Progenitor cell of endocrine pancreas (in vitro differentiated cells): Measurements from ENCODE around the gene RAB3C. TPM values are rescaled to one million over a fixed set of nuclear protein-coding genes. Genes with fewer than 3 reads are reported as not detected.

Experiments used
- DNase-seq: peaks from one replicate; pipeline ENCODE4 v3.0.0; 2021; ENCODE audit warnings: low spot score; ENCODE audit not compliant: unreplicated experiment
- H3K27ac Mint-ChIP-seq: 2 replicates; pipeline ENCODE4 v1.8.0; 2021; ENCODE audit warnings: mild to moderate bottlenecking, moderate library complexity, mixed read lengths
- H3K27me3 Mint-ChIP-seq: 2 replicates; pipeline ENCODE4 v1.8.0; 2021; ENCODE audit warnings: mixed read lengths
- H3K36me3 Mint-ChIP-seq: 2 replicates; pipeline ENCODE4 v1.8.0; 2022; ENCODE audit warnings: mixed read lengths; ENCODE audit not compliant: insufficient read depth
- H3K4me1 Mint-ChIP-seq: 2 replicates; pipeline ENCODE4 v1.8.0; 2021; ENCODE audit warnings: low read depth, mixed read lengths
- H3K4me3 Mint-ChIP-seq: 2 replicates; pipeline ENCODE4 v1.8.0; 2021; ENCODE audit warnings: low read depth, mild to moderate bottlenecking, moderate library complexity, mixed read lengths
- H3K9me3 Mint-ChIP-seq: 2 replicates; pipeline ENCODE4 v1.8.0; 2021; ENCODE audit warnings: low read depth, mixed read lengths
- total RNA-seq: library from RNA; stranded (reverse); gene quantifications from 2 replicates; pipeline ENCODE4 v1.2.1, GENCODE V29; 2021
- TF ChIP-seq, protein P1 (sequence below): fragments of 200-600 bp; sonication (generic); IDR thresholded peaks from one replicate; pipeline ENCODE4 v1.5.0; 2021; ENCODE audit warnings: antibody characterized with exemption, mild to moderate bottlenecking; ENCODE audit not compliant: unreplicated experiment

RAB3C gene
- total RNA-seq, 1 donor from 2014 or later: 25.2 TPM

DNA sequence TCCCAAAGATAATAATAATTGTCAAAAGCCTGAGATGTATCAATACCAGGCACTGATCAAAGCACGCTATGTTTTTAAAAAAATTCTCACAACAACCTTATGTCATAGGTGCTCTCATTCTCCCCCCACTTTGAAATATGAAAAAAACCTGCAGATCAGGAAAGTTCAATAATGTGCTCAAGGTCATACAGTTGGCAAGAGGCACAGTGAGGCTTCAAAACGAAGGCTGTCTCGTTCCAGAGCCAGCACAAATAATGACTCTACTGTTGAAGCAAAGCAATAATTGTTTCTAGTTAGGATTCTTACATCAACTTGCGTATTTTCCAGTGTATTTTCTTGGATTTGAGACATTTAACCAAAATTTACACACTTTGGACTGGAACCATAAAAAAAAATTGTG is 88.3 kb downstream of the RAB3C start:
- TF ChIP-seq, protein P1, sequence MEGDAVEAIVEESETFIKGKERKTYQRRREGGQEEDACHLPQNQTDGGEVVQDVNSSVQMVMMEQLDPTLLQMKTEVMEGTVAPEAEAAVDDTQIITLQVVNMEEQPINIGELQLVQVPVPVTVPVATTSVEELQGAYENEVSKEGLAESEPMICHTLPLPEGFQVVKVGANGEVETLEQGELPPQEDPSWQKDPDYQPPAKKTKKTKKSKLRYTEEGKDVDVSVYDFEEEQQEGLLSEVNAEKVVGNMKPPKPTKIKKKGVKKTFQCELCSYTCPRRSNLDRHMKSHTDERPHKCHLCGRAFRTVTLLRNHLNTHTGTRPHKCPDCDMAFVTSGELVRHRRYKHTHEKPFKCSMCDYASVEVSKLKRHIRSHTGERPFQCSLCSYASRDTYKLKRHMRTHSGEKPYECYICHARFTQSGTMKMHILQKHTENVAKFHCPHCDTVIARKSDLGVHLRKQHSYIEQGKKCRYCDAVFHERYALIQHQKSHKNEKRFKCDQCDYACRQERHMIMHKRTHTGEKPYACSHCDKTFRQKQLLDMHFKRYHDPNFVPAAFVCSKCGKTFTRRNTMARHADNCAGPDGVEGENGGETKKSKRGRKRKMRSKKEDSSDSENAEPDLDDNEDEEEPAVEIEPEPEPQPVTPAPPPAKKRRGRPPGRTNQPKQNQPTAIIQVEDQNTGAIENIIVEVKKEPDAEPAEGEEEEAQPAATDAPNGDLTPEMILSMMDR: no peak
- H3K4me3 Mint-ChIP-seq: no peak overlapping the region
- peaks cover 2% of the 10 kb centered on the region for H3K4me1 Mint-ChIP-seq
- H3K27me3 Mint-ChIP-seq: no peaks in the 10 kb centered on the region
- no peaks in the 10 kb centered on the region for H3K36me3 Mint-ChIP-seq
- no peak overlapping the region for H3K27ac Mint-ChIP-seq
- no peaks in the 10 kb centered on the region for H3K9me3 Mint-ChIP-seq
- DNase-seq: no peak

DNA sequence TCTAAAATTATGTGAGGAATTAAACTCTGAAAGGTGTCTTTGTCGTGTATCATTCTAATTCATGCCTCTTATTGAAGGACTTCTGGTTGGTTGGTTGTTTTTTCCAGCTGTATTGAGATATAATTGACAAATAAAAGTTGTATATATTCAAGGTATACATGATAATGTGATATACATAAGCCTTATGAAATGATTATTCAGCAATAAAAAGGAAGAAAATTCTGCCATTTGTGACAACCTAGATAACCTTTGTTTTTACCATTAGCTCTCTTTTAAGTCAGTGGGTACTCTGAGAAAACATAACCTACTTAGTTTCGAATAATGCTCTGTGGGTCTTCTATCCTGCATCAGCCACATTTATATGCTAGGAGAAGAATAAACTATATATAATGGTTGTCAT is 89.6 kb downstream of the RAB3C start:
- TF ChIP-seq, protein P1: no peak
- H3K4me3 Mint-ChIP-seq: no peak overlapping the region
- DNase-seq: no peak
- no peaks in the 10 kb centered on the region for H3K27me3 Mint-ChIP-seq
- no peaks in the 10 kb centered on the region for H3K36me3 Mint-ChIP-seq
- H3K9me3 Mint-ChIP-seq: no peaks in the 10 kb centered on the region
- H3K4me1 Mint-ChIP-seq: peaks cover 2% of the 10 kb centered on the region
- H3K27ac Mint-ChIP-seq: no peak overlapping the region

DNA sequence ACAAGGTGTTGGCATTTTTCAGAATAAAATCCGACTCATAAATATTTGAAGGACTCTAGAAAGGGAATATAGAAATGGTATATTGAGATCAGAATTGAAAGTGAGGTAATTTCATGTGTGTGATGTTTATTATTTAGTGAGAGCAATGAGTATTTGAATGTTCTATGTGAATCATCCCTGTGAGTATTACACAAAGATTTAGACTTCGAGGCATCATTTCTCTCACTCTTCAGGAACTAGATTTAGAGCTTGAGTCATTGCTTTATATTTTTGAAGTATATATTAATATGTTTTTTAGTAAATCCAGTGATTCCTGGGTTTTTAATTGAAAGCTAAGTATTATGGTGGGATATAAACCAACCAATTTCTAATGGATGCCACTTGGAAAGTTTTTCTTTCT is 91.2 kb downstream of the RAB3C start:
- Mint-ChIP-seq H3K4me1 (peaks cover 2% of the 10 kb centered on the region), H3K4me3 (no peak overlapping the region), H3K9me3 (no peaks in the 10 kb centered on the region), H3K36me3 (no peaks in the 10 kb centered on the region), H3K27me3 (no peaks in the 10 kb centered on the region), H3K27ac (no peak overlapping the region)
- no peak for DNase-seq
- TF ChIP-seq, protein P1: no peak

DNA sequence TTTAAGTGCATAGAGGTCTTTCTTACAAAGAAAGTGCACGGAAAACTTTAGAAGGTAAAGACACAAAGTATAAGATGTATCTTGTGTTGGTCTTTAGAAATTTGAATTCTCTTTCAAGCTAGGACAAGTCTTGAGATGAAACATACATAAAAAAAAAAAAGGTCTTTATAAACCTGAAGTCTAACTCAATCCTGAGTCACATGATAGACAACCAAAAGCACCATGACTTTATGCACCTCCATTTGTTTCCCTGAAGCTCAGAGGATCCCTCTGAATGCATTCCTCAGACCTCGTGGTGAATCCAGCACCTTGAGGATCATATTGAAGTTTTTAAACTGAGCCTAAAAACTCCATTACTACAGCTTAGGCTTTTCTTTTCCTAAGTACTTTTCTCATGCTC is 91.8 kb downstream of the RAB3C start:
- Mint-ChIP-seq H3K27ac (no peak overlapping the region), H3K4me1 (peaks cover 2% of the 10 kb centered on the region), H3K27me3 (no peaks in the 10 kb centered on the region), H3K4me3 (no peak overlapping the region), H3K9me3 (no peaks in the 10 kb centered on the region), H3K36me3 (no peaks in the 10 kb centered on the region)
- TF ChIP-seq, protein P1: no peak
- DNase-seq: no peak

DNA sequence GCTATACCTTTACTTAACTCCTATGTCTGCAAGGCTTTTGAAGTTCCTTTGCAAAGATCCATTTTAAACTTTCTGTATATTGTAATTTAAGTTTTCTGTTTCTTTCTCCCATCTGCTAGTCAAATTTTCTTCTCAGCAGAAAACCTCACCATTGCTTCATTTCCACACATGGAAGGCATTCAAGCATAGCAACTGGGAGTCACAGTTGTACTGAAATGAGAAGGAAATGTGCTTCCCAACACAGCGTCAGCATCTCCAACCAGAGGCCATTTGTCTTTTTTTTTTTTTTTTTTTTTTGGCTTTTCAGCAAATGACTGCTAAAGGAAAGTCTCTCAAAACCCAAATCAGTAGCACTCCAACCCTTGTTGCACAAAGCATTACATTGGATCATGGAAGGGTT is 92.5 kb downstream of the RAB3C start:
- peaks cover 2% of the 10 kb centered on the region for H3K4me1 Mint-ChIP-seq
- no peaks in the 10 kb centered on the region for H3K36me3 Mint-ChIP-seq
- no peak overlapping the region for H3K4me3 Mint-ChIP-seq
- no peaks in the 10 kb centered on the region for H3K27me3 Mint-ChIP-seq
- H3K9me3 Mint-ChIP-seq: no peaks in the 10 kb centered on the region
- DNase-seq: no peak
- TF ChIP-seq, protein P1: no peak
- no peak overlapping the region for H3K27ac Mint-ChIP-seq
